ENCODE measurements around the gene OST4.

OST4 gene

DNA sequence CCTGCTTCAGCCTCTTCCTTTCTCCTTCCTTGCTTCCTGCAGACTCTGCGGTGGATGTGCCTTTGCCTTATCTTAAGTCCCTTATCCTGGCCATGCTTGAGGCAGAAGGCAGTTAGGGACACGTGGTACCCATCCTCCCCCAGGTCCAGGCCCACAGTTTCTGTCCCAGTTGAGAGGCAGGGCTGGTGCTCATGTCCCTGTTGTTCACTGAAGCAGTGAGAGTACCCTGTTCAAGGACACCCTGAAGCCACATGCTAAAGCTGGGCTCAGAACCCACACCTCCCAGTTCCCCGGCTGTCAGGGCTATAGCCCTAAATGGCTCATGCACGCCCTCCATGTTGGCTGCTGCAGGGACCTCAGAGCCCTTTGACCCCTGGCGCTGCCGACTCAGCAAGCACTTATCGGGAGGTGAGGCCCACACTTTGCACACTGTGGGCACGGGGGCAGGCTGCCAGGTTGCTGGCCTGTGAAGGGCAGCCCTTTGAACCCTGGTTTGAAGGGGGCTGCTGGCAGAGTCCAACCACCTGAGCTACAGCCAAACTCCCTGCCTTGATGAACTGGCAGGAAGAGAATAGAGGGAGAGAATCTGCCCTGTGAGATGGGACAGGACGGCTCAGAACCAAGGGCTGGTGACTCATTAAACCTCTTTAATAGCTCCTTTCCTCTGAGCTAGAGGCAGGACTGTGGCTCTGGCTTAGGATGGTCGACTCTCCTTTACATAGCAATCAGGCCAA is 21.4 kb upstream of the OST4 start:
- DNase-seq, result no peak

DNA sequence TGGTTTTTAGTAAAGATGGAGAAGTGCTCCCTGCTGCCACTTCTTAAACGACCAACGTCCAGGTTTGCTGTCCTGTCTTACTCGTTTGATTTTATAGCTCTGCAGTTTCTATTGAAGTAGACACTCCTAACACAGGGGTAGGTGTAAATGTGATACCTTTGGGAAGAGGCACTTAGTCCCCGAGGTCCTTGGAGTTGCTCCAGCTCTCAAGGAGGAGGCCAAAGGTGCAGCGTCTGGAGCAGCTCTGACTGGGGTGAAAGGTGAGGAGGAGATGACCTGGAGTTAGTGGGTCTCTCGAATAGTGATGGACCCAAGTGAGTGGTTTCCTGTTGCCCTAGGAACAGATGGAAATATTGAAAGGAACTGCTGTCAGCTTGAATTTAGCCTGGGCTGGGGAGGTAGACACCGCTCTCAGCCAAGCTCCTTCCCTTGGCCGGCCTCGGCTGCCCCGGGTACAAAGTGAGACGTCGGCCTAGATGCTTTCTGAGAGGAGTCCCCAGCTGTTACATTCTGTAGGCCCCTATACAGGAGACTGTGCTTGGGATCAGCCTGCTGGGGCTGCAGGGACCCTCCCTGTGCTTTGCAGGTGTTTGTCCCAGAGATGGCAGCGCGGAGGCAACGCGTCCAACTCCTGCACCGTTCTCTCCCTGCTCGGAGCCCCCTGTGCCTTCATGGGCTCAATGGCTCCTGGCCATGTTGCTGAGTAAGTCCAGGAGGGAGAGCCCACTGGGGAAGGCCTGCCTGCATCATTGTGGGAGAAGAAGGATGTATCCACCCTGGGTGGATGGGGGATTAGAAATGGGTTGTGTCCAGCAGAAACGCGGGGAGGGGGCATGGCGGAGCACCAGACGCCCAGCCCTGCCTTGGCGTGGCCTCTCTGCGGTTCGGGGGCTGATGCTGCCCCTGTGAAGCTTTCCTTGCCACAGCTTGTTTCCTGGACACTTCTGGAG is 20.6 kb upstream of the OST4 start:
- DNase-seq, result no peak

GRCh38 chr2:27089111-27089954 is 17.9 kb upstream of the OST4 start:
- DNase-seq, result no peak

GRCh38 chr2:27088634-27089033 is 17.2 kb upstream of the OST4 start:
- no peak for DNase-seq

DNA sequence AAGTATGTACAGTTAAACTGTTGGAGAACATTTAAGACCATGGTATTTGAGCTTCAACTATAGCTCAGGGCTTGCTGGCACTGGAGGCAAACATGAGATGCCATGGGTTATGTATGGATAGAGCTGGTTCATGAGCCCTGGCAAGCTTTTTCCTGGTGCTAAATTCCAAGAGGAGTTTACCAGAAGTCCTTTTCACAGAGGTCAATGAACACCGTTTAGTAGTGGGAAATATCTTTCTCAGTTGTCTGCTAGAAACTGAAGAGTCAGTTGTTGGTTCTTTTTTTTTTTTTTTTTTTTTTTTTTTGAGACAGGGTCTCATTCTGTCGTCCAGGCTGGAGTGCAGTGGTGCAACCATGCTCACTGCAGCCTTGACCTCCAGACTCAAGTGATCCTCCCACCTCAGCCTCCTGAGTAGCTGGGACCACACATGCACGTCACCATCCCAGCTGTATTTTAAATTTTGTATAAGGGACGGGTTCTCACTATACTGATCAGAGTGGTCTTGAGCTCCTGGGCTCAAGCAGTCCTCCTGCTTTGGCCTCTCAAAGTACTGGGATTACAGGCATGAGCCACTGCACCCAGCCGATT is 16.5 kb upstream of the OST4 start:
- no peak for DNase-seq

- DNase-seq, result no peak
Measured at GRCh38 chr2:27086724-27087593, 15.5 kb upstream of the OST4 start, which contains the start of gene KHK. Gene KHK, plus strand, starts transcription at chr2:27086772. Its CDS starts 488 bp downstream, at chr2:27087260.

- peak; percentile 97 to 98 for DNase-seq
Measured at GRCh38 chr2:27086090-27086723, 14.8 kb upstream of the OST4 start.

- DNase-seq, result peak; percentile 23 to 25
Measured at GRCh38 chr2:27085673-27086089, 14.2 kb upstream of the OST4 start.

GRCh38 chr2:27085062-27085672 is 13.7 kb upstream of the OST4 start:
- no peak for DNase-seq

DNA sequence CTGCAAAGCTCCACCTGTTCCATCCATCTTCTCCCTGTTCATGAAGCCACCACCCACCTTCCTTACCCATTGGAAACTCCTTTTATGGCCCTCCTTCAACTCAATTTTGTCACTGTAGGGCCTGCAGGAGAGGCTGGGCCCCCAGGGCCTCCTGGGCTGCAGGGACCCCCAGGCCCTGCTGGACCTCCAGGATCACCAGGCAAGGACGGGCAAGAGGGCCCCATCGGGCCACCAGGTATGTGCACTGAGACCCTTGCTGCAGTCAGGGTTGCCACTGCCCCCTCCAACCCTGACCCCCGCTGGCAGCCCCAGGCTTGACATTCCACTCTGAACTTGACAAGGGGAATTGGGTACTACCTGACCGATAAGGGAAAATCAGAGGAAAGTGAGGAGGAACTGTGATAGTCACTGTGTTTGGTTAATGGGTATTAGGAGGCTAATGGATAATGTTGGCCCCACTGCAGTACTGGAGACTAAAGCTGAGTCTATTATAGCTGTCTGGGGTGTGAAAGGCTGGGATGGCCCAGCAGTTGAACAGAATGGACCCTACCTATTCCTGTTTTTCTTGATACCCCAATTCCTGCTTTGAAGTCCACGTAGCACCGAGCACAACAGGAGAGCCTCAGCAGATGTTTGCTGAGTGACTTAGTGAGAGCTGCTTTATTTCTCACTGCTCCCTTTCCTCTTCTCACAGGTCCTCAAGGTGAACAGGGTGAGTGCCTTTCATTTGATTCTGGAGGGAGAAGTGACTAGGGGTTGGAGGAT is 13.0 kb upstream of the OST4 start:
- no peak for DNase-seq

- DNase-seq, result no peak
Measured at GRCh38 chr2:27083410-27084296, 12.2 kb upstream of the OST4 start.

- no peak for DNase-seq
Measured at GRCh38 chr2:27082773-27083409, 11.4 kb upstream of the OST4 start.

GRCh38 chr2:27081984-27082772 is 10.7 kb upstream of the OST4 start:
- DNase-seq, result no peak

DNA sequence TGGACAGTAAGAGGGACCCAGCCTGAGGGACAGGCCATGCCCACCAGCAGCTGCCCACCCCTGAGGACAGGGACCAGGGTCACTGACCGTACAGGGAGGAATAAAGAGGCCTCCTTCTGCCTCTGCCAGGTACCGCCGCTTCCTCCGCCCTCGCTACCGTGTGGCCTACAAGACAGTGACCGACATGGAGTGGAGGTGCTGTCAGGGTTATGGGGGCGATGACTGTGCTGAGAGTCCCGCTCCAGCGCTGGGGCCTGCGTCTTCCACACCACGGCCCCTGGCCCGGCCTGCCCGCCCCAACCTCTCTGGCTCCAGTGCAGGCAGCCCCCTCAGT is 9.1 kb upstream of the OST4 start:
- no peak for DNase-seq

DNA sequence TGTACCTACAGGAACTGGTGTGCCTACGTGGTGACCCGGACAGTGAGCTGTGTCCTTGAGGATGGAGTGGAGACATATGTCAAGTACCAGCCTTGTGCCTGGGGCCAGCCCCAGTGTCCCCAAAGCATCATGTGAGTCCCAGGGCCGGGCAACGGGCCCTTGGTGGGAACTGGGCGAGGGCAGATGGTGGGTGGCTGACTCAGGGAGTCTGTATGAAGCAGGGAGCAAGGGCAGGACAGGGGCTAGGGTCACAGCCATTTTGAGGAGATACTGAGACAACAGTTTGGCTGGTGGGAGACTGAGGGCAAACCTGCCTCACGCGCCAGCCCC is 8.7 kb upstream of the OST4 start:
- DNase-seq, result no peak

DNA sequence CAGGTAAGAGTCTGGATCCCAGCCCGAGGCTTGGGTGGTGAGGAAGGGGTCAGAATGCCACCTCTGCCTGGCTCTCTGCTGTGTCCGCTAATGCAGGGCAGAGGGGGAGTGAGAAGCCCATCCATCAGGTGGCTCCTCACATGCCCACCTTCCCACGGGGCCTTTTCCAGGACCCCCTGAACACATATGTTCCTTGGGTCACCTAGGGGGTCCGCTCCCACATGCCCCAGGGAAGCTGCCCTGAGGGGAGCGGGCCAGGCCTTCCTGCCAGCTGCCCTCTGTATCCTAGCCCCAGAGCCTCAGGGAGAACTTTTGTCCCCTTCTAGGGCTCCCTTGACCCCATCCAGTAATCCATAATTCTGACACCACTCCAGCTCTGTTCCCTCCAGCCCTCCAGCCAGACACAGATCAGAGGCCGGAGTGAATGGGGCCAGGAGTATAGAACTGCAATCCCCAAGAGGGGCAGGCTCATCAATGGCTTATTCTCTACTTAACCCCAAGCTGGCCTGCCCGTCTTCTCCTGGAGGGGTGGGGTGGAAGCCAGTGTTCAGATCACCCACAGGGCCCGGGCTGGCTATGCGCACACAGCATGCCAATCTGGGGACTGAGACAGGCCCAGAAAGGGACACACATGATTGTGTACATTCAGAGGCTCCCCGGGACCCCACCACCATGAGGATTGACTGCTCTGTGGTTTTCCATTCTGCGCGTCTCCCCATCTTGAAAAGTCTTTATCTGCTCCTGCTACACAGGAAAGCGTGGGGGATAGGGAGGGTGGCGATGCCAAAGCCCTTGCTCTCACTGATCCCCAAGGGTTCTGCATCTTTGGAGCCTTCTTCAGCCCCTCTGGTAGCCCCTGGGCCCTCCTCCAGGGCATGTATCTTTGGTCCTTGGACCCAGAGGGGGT is 8.0 kb upstream of the OST4 start:
- no peak for DNase-seq
